ENCODE data around the gene GFRA1.

The GFRA1 gene

GRCh38 chr10:116247691-116248090 lies 25.3 kb downstream of the GFRA1 start:
- Histone ChIP-seq H3K4me3 (no peak overlapping the region), H3K27ac (no peak overlapping the region), H3K36me3 (no peaks in the 10 kb centered on the region), H3K9me3 (no peaks in the 10 kb centered on the region), H3K27me3 (no peaks in the 10 kb centered on the region), H3K4me1 (no peaks in the 10 kb centered on the region)
- no peak for TF ChIP-seq CTCF (IDR thresholded peaks at IDR 0.05)
- DNase-seq, result no peak
- intact Hi-C loops (cut with DNase I; ENCODE audit: low total_unique reads), result no loop called here

DNA sequence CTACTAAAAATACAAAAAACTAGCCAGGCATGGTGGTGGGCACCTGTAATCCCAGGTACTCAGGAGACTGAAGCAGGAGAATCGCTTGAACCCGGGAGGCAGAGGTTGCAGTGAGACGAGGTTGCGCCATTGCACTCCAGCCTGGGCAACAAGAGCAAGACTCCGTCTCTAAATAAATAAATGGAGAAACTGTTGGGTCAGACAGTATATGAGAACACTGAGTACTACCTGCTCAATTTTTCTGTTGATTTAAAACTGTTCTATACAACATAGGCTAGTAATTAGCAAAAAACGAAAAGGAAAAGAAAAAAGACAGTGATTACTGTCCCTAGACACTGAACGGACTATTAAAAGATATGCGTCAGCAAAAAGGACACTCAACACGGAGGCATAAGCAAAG lies 26.7 kb downstream of the GFRA1 start:
- H3K4me3 ChIP-seq, result no peak overlapping the region
- TF ChIP-seq CTCF (IDR thresholded peaks at IDR 0.05), result no peak
- H3K9me3 ChIP-seq, result no peaks in the 10 kb centered on the region
- H3K36me3 ChIP-seq, result no peaks in the 10 kb centered on the region
- no peaks in the 10 kb centered on the region for H3K27me3 ChIP-seq
- H3K4me1 ChIP-seq, result no peaks in the 10 kb centered on the region
- no peak for DNase-seq
- H3K27ac ChIP-seq, result no peak overlapping the region
- intact Hi-C loops (cut with DNase I; ENCODE audit: low total_unique reads), result no loop called here

DNA sequence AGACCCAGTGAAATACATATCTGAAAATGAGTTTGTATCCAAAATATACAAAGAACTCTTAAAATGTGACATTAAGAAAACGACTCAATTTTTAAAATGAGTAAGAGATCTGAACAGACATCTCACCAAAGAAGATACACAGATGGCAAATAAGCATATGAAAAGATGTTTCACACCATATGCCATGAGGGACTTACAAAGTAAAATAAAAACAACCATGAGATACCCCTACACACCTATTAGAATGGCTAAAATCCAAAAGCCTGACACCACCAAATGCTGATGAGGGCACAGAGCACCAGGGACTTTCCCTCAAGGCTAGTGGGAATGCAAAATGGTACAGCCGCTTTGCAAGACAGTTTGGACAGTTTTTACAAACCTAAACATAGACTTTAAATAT lies 27.9 kb downstream of the GFRA1 start:
- H3K4me3 ChIP-seq, result no peak overlapping the region
- peaks cover 0 to 3% of the 10 kb centered on the region in 2 donors for H3K27me3 ChIP-seq
- H3K36me3 ChIP-seq, result no peaks in the 10 kb centered on the region
- H3K9me3 ChIP-seq, result no peaks in the 10 kb centered on the region
- TF ChIP-seq CTCF (IDR thresholded peaks at IDR 0.05), result no peak
- H3K27ac ChIP-seq, result no peak overlapping the region
- DNase-seq, result no peak
- H3K4me1 ChIP-seq, result no peaks in the 10 kb centered on the region
- intact Hi-C loops (cut with DNase I; ENCODE audit: low total_unique reads), result no loop called here

DNA sequence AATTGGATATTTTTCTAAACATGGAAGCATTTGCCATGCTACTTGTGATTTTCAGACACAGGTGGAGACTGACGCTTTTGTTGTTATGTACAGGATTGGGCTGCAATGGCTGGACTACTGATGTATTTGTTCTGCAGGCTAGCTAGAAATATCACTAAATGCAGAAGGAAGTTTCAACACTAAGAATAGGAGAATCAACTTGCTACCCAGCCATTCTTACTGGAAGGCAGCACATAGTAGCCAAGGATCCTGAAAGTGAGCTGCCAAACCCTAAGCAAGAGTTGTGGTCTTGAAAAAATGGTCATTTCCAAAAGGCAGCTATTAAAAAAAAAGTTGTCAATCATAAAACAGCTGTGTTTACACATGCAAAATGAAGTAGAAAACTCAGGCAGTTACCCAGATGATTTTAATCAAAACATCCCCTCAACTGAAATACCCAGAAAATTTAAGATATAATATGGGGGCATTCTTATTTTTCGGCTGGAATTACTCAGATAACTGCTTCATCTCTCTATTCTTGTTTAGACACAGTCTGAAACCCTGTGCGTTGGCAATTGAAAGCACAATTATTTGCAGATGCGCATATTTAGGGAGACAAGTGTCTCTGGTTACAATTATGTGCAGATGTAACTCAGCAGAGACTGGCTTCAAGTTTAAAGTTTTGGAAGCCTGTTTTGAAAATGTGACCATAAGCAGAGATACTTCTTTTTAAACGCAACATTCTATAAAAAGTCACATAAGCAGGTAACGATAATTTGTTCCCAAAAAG lies 31.2 kb downstream of the GFRA1 start:
- no peak for TF ChIP-seq CTCF (IDR thresholded peaks at IDR 0.05)
- intact Hi-C loops (cut with DNase I; ENCODE audit: low total_unique reads), result no loop called here
- DNase-seq, result no peak
- Histone ChIP-seq H3K4me1 (no peaks in the 10 kb centered on the region), H3K27ac (no peak overlapping the region), H3K27me3 (peaks cover 0 to 5% of the 10 kb centered on the region in 2 donors), H3K4me3 (no peak overlapping the region), H3K9me3 (no peaks in the 10 kb centered on the region), H3K36me3 (no peaks in the 10 kb centered on the region)

GRCh38 chr10:116241085-116241484 lies 31.9 kb downstream of the GFRA1 start:
- Histone ChIP-seq H3K36me3 (no peaks in the 10 kb centered on the region), H3K27me3 (peaks cover 0 to 5% of the 10 kb centered on the region in 2 donors), H3K27ac (no peak overlapping the region), H3K4me1 (no peaks in the 10 kb centered on the region), H3K4me3 (no peak overlapping the region), H3K9me3 (no peaks in the 10 kb centered on the region)
- no peak for TF ChIP-seq CTCF (IDR thresholded peaks at IDR 0.05)
- intact Hi-C loops (cut with DNase I; ENCODE audit: low total_unique reads), result no loop called here
- no peak for DNase-seq
